Stimulated activated effector memory CD8-positive, alpha-beta T cell treated with anti-CD3 and anti-CD28 coated beads, Interleukin-12 subunit alpha, Interleukin-12 subunit beta, amount 100 ng/mL, for 72 hours (primary cell): ENCODE measurements around the gene MAN1A1.
A peak's percentile ranks its signal among the peaks of the same experiment; 100 is the strongest.
"Not testable (repeated sequence)": the region's sequence is repeated elsewhere in the genome, so short reads cannot be mapped to it uniquely, and the experiment has no call there.

Experiments used
- ATAC-seq: fragments of 150-1000 bp; cut with Tn5 transposase; 2 replicates; pipeline ENCODE4 v1.10.0; 2021
- DNase-seq, 2 donors: peaks; one replicate each; pipeline ENCODE4 v3.0.0; 2021 to 2022; ENCODE audit warnings: low spot score in 2 of 2
- H3K27ac Mint-ChIP-seq: one replicate; pipeline ENCODE4 v1.8.0; 2022; ENCODE audit warnings: mild to moderate bottlenecking, mixed read lengths
- H3K36me3 Mint-ChIP-seq: one replicate; pipeline ENCODE4 v1.8.0; 2022; ENCODE audit warnings: mild to moderate bottlenecking, mixed read lengths
- H3K4me1 Mint-ChIP-seq: one replicate; pipeline ENCODE4 v1.8.0; 2022; ENCODE audit warnings: mixed read lengths
- H3K4me3 Mint-ChIP-seq: one replicate; pipeline ENCODE4 v1.8.0; 2022; ENCODE audit warnings: mild to moderate bottlenecking, mixed read lengths
- H3K9me3 Mint-ChIP-seq: one replicate; pipeline ENCODE4 v1.8.0; 2022; ENCODE audit warnings: mixed read lengths

The MAN1A1 gene

GRCh38 chr6:119169355-119169754 lies 180.2 kb downstream of the MAN1A1 start:
- DNase-seq, H3K9me3 Mint-ChIP-seq, H3K4me1 Mint-ChIP-seq, H3K4me3 Mint-ChIP-seq, H3K27ac Mint-ChIP-seq, H3K36me3 Mint-ChIP-seq, ATAC-seq: not testable (repeated sequence)

GRCh38 chr6:119166024-119166784 lies 183.4 kb downstream of the MAN1A1 start:
- Mint-ChIP-seq H3K36me3 (no peaks in the 10 kb centered on the region), H3K4me3 (no peak overlapping the region), H3K27ac (no peak overlapping the region), H3K9me3 (no peaks in the 10 kb centered on the region), H3K4me1 (no peaks in the 10 kb centered on the region)
- no peak for ATAC-seq
- no peak for DNase-seq

GRCh38 chr6:119163006-119163405 lies 186.6 kb downstream of the MAN1A1 start:
- H3K4me1 Mint-ChIP-seq: no peaks in the 10 kb centered on the region
- DNase-seq (no peak), ATAC-seq (no peak)
- no peaks in the 10 kb centered on the region for H3K36me3 Mint-ChIP-seq
- H3K9me3 Mint-ChIP-seq: no peaks in the 10 kb centered on the region
- no peak overlapping the region for H3K27ac Mint-ChIP-seq
- no peak overlapping the region for H3K4me3 Mint-ChIP-seq

GRCh38 chr6:119162134-119162775 lies 187.3 kb downstream of the MAN1A1 start:
- H3K4me3 Mint-ChIP-seq: no peak overlapping the region
- no peaks in the 10 kb centered on the region for H3K4me1 Mint-ChIP-seq
- no peak overlapping the region for H3K27ac Mint-ChIP-seq
- H3K36me3 Mint-ChIP-seq: no peaks in the 10 kb centered on the region
- no peak for DNase-seq
- no peak for ATAC-seq
- no peaks in the 10 kb centered on the region for H3K9me3 Mint-ChIP-seq

- H3K4me1 Mint-ChIP-seq: no peaks in the 10 kb centered on the region
- no peak overlapping the region for H3K4me3 Mint-ChIP-seq
- ATAC-seq: no peak
- no peaks in the 10 kb centered on the region for H3K36me3 Mint-ChIP-seq
- H3K9me3 Mint-ChIP-seq: no peaks in the 10 kb centered on the region
- H3K27ac Mint-ChIP-seq: no peak overlapping the region
- no peak for DNase-seq
These were observed 188.1 kb downstream of the MAN1A1 start for GRCh38 chr6:119161438-119161837.

GRCh38 chr6:119160911-119161310 lies 188.7 kb downstream of the MAN1A1 start:
- ATAC-seq: no peak
- no peaks in the 10 kb centered on the region for H3K36me3 Mint-ChIP-seq
- no peaks in the 10 kb centered on the region for H3K4me1 Mint-ChIP-seq
- DNase-seq: no peak
- H3K9me3 Mint-ChIP-seq: no peaks in the 10 kb centered on the region
- no peak overlapping the region for H3K27ac Mint-ChIP-seq
- no peak overlapping the region for H3K4me3 Mint-ChIP-seq

DNA sequence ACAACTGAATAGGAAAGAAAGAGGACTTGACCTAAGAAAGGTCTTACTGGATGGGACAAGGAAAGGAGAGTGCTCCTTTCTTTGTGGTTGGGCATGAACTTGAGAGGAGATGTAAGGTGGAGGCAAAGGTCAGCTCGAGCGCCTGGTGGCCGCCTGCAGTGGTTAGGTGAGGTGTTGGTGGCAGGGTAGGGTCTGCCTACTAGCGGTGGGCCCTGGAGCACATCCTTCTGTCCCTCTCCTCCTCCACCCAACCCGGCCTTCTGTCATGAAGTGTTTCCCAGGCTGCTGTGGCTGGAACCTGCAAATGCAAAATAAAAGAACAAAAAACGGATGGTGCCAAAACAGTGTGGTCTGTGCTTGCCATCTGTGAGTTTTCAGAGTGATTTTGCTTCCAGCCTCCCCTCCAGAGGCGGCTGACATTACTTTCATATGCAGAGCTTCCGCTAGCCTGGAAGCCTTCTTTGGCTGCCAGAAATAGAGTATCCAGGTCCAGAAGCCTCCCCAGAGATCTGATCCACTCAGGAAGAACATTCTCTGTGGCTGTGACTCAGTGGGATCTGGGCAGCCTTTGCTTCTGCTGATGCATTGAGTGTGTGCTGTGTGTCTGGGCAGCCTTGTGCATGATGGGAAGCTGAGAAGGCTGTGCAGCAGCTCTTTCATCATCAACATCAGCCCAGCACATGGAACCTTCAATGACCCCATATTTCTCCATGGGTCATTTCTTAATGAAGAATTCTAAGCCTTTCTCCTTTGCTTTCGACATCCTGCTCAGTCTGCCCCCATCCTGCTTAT lies 191.3 kb downstream of the MAN1A1 start:
- H3K4me3 Mint-ChIP-seq: no peak overlapping the region
- no peaks in the 10 kb centered on the region for H3K36me3 Mint-ChIP-seq
- no peak overlapping the region for H3K27ac Mint-ChIP-seq
- no peak for DNase-seq
- H3K4me1 Mint-ChIP-seq: no peaks in the 10 kb centered on the region
- no peaks in the 10 kb centered on the region for H3K9me3 Mint-ChIP-seq
- peak; percentile 17 for ATAC-seq

GRCh38 chr6:119157506-119157815 lies 192.1 kb downstream of the MAN1A1 start:
- Mint-ChIP-seq H3K4me1 (no peaks in the 10 kb centered on the region), H3K36me3 (no peaks in the 10 kb centered on the region), H3K9me3 (no peaks in the 10 kb centered on the region), H3K27ac (no peak overlapping the region), H3K4me3 (no peak overlapping the region)
- no peak for ATAC-seq
- no peak for DNase-seq

DNA sequence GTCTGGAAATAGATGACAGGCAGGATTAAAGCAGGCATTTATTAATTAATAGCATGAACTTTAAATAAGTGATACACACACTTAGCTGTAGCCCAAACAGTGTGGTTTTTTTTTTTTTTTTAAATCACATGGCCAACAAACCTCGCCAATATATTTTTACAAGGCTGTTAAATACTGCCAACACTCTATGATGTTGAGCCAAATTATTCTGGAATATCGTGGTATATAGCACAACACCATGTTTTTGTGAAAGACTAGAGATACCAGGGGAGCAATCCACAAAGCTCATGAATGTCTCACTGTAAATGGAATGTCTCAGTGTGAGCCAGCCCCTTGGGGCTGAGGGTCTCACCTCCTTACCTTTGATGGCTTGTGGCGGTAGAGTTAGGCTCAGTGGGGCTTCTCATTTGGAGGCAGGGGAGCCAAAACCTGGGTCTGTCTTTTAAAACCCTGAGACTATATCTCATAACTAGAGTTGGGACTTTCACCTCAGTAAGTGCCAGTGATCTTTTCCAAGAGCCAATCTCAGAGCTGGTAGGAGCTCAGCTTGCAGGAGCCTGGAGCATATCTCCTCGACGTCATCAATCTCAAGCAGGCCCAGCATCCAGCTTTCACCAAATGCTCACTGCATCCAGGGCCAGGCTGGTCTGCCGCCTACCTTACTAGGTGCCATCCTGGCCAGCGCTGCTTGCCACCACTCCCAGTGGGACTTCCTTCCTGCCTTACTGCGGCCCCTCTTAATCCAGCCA lies 192.6 kb downstream of the MAN1A1 start:
- H3K36me3 Mint-ChIP-seq: no peaks in the 10 kb centered on the region
- H3K4me1 Mint-ChIP-seq: no peaks in the 10 kb centered on the region
- DNase-seq (no peak), ATAC-seq (no peak)
- H3K4me3 Mint-ChIP-seq: no peak overlapping the region
- H3K27ac Mint-ChIP-seq: no peak overlapping the region
- no peaks in the 10 kb centered on the region for H3K9me3 Mint-ChIP-seq

- H3K27ac Mint-ChIP-seq, H3K9me3 Mint-ChIP-seq, ATAC-seq, H3K4me3 Mint-ChIP-seq, H3K36me3 Mint-ChIP-seq, DNase-seq, H3K4me1 Mint-ChIP-seq: not testable (repeated sequence)
These were observed 193.5 kb downstream of the MAN1A1 start for GRCh38 chr6:119156082-119156481.

DNA sequence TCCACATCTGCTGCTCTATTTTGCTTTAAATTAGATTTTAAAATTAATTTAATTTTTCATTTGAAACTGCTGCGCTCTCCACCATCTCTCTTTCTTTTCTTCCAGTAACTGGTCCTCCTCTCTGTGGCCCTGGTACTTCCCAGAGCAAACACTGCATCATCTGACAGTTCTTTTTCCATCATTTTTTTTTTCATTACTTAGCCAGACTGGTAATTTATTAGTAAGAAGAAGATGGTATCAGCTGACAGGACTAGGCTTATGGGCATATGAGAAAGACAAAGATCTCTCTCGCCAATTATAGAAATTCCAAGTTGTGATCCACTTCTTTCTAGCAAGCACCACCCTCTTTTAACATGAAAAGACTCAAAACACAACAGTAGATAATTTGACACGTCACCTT lies 197.4 kb downstream of the MAN1A1 start:
- Mint-ChIP-seq H3K27ac (no peak overlapping the region), H3K4me3 (no peak overlapping the region), H3K4me1 (peaks cover 21% of the 10 kb centered on the region), H3K9me3 (no peaks in the 10 kb centered on the region), H3K36me3 (no peaks in the 10 kb centered on the region)
- DNase-seq: no peak
- ATAC-seq: no peak

DNA sequence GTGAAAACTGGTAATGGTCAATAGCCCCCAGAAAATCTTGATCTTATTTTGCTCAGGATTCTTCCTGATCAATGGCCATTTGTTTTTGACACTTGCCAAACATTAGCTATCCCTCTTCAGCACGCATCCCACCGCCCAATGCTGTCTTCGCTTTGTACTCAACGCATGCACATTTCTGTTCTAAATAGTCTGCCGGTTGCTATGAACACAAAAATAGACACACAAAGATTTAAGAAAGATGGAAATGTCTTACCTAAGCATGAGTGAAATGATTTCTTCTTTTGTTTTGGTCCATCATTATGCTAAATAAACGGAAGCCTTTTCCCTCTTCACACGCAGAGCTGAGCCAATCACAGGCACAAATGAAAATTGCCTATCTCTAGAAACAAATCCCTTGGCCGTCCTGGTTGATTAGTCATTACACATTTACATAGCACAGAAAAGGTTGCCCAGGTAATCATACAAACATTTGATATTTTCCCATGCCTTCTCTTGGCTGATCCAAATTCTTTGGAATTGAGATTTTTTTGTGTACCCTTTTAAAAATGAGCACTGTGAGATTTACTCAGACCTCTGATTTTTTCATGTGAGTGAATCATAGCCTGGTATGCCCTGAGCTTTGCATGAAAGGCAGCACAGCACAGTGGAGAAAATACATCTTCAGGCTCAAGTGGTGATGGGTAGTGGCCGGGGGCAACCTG lies 200.6 kb downstream of the MAN1A1 start:
- H3K36me3 Mint-ChIP-seq: no peaks in the 10 kb centered on the region
- peak overlapping the region; percentile 38 for H3K4me3 Mint-ChIP-seq
- peak overlapping the region; percentile 81 for H3K27ac Mint-ChIP-seq
- DNase-seq (no peak), ATAC-seq (no peak)
- H3K9me3 Mint-ChIP-seq: no peaks in the 10 kb centered on the region
- peaks cover 41% of the 10 kb centered on the region for H3K4me1 Mint-ChIP-seq

GRCh38 chr6:119148098-119148824 lies 201.3 kb downstream of the MAN1A1 start:
- Mint-ChIP-seq H3K27ac (peak overlapping the region; percentile 82), H3K4me3 (peak overlapping the region; percentile 38), H3K9me3 (no peaks in the 10 kb centered on the region), H3K4me1 (peaks cover 41% of the 10 kb centered on the region), H3K36me3 (no peaks in the 10 kb centered on the region)
- no peak for DNase-seq
- ATAC-seq: no peak
